Bone marrow (tissue), 2 donors: Measurements from ENCODE around the gene RAB1B.
"Not testable (repeated sequence)": the region's sequence is repeated elsewhere in the genome, so short reads cannot be mapped to it uniquely, and the experiment has no call there.

Experiments used
- DNase-seq, 2 donors: peaks; one replicate each; lab custom pipeline; 2025; lab: John Stamatoyannopoulos, UW

RAB1B gene

DNA sequence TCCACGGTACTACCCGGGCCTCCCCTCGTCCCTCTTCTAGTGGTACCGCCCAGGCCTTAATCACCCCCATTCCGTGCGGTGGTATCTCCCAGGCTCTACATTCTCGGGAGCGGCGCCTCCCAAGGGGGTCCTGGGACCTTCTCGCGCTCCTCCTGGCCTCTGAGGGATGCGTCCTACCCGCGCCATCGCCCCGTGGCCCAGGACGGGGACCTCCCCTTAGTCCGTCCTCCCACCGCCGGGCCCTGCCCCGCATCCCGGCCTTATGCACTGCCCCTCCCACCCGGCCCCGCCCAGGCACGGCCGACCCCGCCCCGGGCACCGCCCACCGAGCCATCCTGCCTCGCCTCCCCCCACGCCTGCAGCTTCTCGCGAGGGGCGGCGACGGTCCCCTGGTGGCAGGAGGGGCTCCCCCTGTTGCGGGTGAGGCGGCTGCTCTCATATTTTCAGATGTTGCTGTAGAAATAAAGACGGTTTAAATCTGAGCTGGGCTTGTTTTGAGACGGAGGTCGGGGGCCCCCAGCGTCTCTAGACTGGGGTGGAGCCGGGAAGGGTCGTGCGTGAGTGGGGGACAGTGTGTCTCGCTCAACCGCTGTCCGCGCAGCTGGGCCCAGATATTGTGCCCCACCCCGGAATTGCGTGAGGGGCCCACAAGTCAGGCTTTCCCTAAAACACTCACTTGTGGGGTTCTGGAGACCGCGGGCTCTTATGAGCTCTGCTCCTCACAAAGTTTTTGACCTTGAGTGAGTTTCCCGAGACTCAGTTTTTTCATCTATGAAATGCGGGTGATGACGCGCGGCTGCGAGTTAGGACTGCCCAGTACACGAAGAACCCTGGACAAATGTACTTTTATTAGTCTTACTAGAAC, 828 bp upstream of the RAB1B start:
- DNase-seq: peak; percentile 58 to 79

DNA sequence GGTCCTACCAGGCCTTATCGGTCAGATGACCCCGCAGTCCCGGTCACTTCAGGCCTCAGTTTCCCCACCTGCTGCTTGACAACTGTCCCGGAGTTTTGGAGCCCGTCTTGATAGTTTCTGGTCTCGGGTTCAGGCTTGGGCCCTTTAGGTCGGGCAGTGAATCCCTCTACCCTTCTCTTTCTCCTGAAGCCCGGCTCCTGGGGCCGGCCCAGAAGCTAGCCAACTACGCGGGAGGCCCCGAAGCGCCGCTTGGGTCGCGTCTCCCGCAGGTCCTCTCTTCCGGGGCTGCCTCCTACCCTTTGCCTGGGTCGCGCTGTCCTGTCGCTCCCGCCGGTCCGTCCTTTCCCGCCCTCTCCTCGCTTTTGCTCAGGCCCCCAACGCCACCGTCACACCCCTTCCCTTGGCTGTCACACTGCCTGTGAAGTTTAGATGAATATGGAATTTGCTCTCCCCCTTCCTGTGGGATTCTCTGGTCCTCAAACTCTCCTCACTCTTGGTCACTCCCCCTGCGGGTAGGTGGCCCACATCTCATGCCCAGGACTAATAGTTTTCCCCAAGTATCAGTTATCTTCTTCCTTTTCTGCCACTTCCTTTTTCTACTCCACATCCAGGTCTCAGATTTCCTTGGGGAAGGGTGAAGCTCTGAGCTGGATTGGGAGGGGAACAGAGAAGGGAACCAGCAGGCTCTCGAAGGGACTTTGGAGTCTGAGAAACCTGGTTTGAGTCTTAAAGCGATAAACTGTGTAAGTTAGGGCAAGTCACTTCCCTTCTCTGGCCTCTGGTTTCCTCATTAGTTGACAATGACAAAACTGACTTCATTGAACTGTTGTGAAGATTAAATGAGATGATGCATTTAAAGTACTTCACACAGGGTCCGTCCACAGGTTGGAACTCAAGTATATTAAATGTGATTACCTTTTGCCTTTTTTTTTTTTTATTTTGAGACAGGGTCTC, 790 bp downstream of the RAB1B start:
- DNase-seq: peak; percentile 13 to 21

DNA sequence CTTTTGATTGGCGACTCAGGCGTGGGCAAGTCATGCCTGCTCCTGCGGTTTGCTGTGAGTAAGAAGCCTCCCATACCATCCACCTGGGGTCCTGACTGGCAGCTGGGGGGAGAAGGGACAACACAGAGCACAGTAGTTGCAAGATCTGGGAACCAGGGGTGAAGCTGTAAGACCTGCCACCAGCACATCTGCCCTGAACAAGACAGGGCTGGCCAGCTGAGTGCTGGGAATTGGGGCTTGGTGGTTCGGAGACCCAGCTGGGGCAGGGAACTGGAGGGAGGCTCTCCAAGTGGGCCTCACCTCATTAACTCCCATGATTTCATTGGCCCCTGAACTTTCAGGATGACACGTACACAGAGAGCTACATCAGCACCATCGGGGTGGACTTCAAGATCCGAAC, 3.4 kb downstream of the RAB1B start:
- DNase-seq: no peak

DNA sequence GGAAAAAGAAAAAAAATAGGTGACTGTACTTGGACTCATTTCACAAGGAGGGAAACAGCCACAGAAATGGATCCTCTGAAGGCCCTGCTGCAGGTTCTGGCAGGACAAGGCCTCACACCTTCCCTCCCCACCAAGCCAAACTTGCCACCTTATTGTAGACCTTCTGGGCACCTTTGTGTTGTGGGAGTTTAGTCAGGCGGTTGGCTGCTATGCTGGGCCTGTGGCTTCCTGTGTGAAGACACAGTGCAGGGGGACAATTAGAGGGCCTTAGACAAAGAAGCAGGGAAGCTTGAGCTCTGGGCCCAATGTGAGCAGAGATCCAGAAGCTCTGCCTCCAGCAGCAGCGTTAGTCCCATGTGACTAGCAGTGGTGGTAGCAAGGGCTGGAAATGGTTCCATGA, 4.2 kb downstream of the RAB1B start:
- DNase-seq: no peak

DNA sequence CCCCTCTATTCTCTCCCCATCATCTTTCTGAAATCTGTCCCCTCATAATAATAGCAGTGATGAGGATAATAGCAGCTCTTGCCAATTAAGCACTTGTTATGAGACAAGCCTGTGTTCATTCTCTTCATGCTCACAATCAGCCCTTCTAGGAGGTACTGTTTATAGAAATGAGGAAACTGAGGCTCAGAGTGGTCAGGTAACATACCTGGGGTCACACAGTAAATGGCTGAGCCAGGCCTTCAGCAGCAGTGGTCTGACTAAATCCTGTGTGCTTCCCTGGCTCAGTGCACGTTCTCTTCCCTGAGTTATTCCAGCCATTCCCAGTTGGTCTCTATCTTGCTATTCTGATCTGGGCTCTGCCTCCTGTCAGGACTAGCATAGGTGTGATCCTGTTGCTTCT, 5.8 kb downstream of the RAB1B start:
- DNase-seq: no peak

DNA sequence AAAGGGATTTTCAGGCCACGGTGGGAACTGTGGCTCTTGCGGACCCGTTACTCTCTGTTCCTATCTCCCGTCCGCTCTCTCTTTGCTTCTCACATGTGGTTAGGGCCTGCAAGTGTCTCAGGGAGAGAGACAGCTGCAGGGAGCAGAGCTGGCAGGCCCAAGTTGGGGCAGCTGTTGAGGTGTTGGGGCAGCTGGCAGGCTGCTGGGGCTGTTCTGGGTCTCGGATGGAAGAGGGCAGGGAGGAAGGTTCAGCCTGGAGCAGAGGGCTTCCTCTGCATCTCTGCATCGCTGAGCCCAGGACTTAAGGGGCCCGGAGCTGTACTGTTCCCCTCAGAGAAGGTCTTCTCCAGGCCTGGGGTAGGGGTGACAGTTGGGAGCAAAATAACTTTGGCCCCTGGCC, 7.0 kb downstream of the RAB1B start:
- DNase-seq: no peak

DNA sequence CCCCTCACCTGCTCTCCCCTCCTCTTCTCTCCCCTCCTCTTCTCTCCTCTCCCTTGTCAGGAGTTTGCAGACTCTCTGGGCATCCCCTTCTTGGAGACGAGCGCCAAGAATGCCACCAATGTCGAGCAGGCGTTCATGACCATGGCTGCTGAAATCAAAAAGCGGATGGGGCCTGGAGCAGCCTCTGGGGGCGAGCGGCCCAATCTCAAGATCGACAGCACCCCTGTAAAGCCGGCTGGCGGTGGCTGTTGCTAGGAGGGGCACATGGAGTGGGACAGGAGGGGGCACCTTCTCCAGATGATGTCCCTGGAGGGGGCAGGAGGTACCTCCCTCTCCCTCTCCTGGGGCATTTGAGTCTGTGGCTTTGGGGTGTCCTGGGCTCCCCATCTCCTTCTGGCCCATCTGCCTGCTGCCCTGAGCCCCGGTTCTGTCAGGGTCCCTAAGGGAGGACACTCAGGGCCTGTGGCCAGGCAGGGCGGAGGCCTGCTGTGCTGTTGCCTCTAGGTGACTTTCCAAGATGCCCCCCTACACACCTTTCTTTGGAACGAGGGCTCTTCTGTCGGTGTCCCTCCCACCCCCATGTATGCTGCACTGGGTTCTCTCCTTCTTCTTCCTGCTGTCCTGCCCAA, 7.7 kb downstream of the RAB1B start:
- DNase-seq: no peak

DNA sequence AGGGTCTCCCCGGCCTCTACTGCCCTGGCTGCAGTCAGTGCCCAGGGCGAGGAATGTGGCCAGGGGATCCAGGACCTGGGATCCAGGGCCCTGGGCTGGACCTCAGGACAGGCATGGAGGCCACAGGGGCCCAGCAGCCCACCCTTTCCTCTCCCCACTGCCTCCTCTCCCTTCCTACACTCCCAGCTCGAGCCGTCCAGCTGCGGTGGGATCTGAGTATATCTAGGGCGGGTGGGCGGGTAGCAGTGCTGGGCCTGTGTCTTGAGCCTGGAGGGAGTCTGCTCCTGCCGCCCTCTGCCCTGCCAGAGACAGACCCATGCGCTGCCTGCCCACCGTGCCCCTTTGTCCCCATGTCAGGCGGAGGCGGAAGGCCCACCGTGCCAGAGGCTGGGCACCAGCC, 8.2 kb downstream of the RAB1B start:
- not testable (repeated sequence) for DNase-seq

DNA sequence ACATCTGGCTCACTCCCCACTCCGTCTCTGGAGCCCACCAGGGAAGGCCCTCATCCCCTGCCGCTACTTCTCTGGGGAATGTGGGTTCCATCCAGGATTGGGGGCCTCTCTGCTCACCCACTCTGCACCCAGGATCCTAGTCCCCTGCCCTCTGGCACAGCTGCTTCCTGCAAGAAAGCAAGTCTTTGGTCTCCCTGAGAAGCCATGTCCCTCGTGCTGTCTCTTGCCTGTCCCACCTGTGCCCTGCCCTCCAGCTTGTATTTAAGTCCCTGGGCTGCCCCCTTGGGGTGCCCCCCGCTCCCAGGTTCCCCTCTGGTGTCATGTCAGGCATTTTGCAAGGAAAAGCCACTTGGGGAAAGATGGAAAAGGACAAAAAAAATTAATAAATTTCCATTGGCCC, 8.6 kb downstream of the RAB1B start:
- not testable (repeated sequence) for DNase-seq

DNA sequence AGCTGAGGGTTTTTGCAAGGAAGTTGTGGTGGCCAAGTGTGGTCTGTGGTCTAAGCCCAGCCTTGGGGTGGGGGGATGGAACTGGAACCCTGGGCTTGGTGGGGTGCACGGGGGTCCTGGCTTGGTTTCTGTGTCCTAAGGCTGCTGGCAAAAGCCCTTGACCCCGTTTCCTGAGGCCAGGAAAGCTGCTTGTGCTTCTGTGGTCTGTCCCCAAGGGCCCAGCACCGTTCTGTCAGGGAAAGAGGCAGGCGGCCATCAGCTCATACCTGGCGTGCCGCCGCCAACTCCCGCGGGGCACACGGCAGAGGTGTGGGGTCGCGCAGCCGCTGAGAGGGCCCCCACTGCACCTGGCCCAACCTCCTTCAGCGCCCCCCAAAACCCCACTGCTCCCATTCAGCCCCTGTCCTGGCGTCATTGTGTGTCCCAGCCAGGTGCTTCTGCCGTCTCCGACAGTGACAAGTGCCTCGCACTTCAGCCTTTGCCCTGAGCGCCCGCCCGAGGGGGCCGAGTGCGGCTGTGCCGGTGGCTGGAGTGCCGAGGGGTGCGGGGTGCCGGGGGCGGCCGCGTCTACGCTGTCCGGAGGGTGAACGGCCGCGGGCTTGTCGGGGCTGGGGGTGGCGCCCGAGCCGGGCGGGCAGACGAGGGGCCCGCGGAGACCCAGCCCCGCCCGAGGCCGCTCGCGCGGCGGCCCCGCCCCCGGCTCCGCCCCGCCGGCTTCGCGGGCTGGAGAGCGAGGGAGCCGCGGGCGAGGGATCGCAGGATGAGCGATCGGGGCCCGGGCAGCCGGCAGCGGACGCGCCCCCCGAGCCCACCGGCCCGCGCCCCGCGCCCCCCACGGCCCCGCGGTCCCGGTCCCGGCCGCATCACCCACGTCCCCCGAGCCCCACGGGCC, 9.3 kb downstream of the RAB1B start, which contains the start of gene CNIH2:
Gene CNIH2 (plus strand): TSS at position 705 of the 892 bp plus-strand sequence. CDS start 282 bp downstream, outside the sequence.
- no peak for DNase-seq

DNA sequence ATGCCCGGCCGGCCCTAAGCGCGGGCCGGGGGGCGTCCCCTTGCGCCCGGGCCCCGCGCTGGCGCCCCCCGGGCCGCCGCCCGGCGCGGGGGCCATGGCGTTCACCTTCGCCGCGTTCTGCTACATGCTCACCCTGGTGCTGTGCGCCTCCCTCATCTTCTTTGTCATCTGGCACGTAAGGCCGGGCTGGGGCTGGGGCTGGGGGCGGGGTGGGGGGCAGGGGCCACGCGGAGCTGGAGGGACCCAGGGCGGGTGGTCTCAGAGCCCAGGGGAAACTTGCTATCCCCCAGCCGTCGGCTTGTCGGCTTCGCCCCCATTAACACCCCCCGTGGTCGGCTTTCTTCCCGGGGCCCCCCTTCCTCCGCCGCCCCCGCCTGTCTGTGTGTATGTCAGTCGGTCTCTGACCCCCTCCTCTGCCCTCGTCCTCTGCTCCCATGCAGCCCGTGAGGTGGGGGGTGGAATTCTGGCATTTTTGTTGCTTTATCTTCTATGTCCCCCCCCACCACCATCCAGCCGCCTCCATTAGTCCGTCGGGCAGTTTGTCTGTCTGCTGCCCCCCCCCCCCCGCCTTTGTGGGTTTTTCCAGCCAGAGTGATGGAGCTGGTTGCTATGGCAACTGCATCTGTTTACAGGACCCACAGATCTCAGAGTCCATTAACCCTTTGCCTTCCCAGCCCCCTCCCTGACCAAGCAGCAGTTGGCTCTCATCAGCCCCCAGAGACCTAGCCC, 10.1 kb downstream of the RAB1B start:
- DNase-seq: no peak

DNA sequence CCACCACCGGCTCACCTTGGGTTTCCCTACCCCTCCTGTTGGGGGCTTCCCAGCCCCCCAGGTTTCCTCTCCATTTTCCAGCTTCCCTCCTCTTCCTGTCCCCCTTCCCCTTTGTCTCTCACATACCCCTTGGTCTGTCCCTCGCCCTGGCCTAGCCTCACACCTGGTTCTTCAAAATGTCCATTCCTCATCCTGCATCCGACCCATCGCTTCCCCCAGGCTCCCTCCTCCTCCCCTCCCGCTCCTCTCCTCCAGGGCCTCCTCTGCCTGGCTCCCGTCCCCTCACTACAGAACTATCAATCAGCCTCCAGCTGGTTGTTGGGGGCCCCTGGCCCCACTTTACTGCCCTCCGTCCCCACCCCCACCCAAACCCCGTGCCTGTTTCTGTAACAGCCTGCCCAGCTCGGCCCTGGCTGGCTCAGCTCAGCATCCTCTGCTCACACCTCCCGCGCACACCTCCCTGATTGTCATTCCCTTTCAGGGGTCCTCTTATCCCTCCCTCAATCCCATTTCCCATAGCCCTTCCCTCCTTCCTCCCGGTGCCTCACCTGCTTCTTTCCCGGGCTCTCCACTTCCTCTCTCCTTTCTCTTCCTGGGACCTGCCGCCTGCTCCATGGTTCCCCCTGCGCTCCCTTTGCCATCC, 10.8 kb downstream of the RAB1B start:
- DNase-seq: no peak

DNA sequence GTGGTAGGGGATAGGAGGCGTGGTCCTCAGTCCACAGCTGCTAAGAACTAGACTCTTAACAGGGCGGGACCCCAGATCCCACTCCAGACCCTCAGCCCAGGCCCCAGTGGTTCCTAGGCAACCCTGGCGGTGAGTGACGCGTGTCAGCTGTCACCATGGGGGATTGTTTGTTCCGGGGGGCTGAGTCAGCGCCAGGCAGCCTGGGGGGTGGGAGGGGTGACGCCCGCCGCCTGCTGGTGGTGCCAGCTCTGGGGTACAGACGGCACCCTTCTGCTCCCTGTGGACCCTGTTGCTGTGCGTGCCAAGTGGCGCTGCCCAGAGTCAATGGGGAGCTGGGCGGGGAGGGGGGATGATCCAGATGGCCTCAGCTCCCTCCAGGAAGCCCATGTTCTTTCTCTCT, 12.0 kb downstream of the RAB1B start:
- DNase-seq: no peak

DNA sequence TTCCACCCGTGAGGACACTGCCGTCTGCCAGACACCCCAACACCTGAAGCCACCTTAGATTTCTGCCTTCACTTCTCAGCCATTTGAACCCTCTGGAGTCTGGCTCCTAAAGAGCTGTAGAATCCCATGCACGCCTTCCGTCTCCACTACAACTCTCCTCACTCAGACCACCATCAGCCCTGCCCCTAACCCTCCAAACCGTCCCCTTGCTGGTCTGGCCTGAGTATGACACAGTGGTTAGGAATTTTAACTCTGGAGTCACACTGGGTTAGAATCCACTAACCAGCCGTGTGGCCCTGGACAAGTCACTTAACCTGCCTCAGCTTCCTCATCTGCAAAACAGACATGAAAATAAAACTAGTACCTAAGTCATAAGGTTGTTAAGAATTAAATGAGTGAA, 12.6 kb downstream of the RAB1B start:
- DNase-seq: no peak

DNA sequence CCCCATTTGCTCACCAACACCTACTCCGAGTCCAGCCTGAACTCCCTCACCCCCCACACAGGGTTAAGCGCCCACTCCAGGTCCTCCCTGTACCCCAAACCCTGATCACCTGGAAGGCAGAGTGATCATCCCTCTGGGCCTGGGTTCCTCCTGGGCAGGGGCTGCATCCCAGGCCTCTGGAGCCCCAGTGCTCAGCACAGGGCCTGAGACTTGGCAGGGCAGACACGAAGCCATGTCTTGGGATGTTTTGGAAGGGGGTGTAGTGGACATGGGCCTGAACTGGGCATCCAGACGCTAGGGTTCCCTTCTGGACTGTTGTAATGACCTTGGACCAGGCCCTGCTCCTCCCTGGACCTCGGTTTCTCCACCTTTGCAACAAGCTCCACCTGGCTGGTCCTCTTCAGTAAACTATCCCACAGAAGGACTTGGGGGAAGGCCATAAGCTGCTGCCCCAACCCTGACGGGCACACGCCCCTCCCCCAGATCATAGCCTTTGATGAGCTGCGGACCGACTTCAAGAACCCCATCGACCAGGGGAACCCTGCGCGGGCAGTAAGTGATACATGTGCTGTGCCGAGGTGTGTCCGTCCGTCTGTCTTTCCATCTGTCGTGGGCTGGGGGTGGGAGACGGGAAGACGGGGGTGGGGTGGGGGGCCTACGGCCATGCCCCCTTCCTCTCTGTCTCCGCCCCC, 13.5 kb downstream of the RAB1B start:
- DNase-seq: no peak

DNA sequence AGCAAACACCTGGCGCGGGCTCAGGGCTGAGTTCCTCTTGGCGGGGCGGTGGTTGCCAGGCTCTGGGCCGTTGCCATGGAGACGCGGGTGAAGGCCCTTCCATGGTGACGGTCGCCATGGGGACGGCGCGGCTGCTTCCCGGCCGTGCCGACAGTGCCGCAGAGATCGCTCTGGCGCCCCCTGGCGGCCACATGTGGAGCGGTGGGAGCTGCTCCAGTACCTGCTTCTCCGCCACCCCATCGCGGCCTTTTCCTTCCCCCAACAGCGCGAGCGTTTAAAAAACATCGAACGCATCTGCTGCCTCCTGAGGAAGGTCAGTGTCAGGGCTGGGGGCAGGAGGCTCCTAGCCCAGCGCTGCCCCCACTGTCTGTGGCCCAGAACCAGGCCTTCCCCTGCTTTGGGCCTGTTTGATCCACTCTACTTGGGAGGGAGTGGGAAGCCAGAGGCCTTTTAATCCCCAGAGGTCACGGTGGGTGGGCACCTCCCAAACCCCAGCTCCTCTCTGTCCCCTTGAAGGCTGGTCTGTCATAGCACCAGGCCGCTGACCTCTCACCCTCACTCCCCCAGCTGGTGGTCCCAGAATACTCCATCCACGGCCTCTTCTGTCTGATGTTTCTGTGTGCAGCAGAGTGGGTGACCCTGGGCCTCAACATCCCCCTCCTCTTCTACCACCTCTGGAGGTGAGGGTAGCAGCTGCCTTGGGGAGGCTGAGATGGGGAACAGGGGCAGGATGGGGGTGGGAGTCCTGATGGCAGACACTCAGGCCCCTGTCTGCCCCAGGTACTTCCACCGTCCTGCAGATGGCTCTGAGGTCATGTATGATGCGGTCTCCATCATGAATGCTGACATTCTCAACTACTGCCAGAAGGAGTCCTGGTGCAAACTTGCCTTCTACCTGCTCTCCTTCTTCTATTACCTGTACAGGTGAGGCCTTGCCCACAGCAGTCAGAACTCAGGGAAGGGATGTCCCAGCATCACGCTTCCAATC, 14.3 kb downstream of the RAB1B start:
- peak; percentile 87 to 92 for DNase-seq

DNA sequence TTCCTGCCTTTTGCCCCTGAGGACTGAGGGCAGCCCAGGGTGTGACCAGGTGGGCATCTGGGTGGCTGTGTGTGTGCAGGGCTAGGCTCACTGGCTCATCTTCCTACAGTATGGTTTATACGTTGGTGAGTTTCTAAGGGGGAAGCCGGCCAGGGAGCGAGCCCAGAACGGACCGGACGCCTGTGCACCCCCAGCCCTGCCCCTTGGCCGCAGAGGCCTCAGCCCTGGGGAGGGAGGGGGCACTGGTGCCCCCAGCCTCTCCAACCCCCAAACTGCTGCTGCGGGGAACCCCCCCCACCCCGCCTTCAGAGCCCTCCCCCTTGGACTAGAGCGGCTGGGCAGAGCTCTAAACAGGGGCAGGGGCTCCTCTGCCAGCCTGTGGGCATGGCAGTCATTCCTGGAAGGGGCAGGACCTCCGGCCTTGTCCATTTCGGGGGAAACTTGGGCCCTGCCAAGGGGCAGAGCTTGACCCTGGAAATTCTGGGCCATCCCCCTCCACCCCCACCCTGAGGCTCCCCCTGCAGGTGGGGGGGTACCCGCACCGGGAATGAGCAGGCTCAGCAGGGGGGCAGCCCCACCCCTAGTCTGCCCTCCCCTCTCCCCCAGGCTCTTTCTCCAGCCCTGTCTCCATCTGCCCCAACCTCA, 15.1 kb downstream of the RAB1B start:
- DNase-seq: no peak
